ENCODE data around the gene TMEM109.

TMEM109 gene

DNA sequence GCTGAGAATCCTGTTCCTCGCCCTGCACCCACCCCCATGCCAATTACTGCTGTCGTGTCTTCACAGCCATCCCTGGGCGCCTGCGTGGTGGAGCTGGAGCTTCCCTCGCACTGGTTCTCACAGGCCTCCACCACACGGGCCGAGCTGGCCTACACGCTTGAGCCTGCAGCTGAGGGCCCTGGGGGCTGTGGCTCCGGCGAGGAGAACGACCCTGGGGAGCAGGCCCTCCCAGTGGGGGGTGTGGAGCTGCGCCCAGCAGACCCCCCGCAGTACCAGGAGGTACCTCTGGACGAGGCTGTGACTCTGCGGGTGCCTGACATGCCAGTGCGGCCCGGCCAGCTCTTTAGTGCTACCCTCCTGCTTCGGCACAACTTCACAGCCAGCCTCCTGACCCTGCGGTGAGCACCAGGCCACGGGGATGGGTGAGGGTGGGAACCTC is 14.6 kb downstream of the TMEM109 start:
- no peak for DNase-seq

DNA sequence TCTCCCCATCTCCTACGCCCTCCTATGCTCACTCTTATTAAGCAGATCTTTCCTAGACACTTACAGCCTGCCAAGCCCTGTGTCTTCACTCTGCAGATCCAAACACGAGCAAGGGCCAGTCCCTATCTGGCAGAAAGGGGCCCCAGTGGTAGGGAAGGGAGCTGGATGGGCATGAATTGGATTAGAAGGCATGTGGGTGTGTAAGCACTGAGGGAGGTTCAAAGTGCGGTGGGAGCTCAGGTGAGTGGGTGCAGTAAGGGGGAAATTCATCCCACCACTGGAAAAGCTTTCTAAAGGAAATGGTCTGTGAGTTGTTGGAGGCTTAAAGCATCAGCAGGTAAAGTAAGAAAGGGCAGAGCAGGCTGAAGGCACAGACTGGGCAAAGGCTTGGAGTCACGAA is 15.8 kb downstream of the TMEM109 start:
- DNase-seq = no peak

DNA sequence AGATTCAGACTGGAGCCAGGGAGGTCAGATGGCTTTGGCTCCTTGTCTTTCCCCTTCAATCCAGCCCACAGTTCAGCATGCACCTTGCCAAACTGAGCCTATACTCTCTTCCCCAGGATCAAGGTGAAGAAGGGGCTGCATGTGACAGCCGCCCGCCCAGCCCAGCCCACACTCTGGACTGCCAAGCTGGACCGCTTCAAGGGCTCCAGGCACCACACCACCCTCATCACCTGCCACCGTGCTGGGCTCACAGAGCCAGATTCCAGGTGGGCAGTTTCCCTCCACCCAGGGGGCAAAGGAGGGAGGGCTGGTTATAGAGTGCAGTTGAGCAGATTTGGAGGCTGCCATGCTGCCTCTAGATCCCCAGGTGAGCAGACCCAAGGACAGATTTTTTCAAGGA is 16.4 kb downstream of the TMEM109 start:
- DNase-seq = no peak

DNA sequence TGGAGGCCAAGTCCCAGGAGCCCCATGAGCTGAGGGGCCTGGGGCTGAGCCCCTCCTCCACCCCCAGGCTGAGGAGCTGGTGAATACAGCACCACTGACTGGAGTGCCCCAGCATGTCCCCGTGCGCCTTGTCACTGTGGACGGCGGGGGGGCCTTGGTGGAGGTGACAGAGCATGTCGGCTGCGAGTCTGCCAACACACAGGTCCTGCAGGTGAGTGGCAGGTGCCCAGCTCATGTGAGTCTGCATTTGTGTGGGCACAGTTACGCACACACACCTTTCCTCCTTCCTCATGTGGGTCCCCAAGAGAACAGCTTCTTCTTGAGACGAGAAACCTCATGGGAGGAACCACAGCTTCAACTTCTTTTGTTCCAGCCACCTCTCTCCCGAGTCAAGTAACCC is 18.0 kb downstream of the TMEM109 start:
- no peak for DNase-seq

DNA sequence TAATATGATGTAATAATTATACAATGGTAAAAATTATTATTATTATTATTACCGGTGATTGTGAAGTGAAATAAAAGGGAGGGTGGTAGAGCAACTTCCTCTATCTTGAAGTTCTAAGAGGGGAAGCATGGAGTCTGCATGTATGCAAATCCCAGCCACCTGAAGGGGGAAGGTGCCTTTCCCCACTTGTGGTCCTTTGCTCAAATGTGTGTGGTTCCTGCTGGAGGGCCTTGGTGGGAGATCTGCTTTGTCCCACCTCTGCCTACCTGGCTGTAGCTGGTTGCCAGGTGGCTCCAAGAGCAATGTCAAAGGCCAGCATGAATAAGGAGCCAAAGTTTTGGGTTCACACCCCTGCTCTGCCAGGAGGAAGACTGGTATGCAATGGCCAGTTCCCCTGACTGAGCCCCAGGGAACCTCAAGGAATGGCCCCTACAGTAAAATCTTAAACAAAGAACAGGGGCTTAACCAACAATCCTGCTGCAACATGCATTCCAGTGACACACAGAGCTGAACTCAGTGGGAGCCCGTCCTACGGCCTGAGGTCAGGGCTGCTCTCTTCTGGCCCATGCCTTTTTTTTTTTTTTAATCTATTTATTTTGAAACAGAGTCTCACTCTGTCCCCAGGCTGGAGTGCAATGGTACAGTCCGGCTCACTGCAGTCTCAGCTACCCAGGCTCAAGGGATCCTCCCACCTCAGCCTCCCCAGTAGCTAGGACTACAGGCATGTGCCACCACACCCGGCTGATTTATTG is 18.8 kb downstream of the TMEM109 start:
- no peak for DNase-seq

DNA sequence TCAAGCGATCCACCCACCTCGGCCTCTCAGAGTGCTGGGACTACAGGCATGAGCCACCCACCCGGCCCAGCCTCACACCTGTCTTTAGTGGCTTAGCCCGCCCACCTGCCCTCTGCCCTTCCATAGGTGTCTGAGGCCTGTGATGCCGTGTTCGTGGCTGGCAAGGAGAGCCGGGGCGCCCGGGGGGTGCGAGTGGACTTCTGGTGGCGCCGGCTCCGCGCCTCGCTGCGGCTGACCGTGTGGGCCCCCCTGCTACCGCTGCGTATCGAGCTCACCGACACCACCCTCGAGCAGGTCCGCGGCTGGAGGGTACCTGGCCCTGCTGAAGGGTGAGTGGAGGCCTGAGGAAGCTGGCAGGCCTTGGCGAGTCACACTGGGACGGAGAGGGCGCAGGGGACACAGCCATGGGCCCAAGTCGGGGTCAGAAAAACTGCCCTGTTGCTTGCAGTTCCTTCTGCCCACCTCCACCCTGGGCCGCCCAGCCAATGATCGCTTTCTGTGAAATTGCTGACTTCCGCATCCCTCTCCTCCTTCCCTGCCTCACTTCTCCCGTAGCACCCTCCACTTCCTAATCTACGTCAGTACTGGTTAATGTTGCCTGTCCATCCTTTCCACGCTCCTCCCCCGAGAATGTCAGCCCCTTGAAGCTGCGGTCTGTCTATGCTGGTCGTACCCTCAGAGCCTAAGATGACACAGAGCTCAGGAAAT is 19.6 kb downstream of the TMEM109 start:
- no peak for DNase-seq

DNA sequence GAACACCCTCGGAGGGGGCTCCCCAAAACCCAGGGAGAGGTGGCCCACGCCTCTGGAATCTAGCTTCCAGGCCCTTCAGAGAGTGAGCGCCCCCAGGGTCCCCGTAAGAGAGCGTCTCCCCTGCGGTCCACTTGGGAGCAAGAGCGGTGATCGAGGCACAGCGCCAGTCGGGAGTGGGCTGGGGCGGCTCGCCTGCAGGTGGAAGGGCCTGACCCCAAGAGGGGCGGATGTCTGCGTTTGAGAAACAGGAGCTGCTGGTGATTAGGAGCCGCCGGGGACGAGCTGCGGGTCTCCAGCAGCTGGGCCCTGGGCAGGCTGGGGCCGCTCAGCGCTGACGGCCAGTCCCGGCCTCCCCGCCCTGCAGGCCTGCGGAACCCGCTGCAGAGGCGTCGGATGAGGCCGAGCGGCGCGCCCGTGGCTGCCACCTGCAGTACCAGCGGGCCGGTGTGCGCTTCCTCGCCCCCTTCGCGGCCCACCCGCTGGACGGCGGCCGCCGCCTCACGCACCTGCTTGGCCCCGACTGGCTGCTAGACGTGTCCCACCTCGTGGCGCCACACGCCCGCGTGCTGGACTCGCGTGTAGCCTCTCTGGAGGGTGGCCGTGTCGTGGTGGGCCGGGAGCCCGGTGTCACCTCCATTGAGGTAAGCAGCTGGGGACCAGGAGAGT is 20.3 kb downstream of the TMEM109 start:
- DNase-seq = no peak

DNA sequence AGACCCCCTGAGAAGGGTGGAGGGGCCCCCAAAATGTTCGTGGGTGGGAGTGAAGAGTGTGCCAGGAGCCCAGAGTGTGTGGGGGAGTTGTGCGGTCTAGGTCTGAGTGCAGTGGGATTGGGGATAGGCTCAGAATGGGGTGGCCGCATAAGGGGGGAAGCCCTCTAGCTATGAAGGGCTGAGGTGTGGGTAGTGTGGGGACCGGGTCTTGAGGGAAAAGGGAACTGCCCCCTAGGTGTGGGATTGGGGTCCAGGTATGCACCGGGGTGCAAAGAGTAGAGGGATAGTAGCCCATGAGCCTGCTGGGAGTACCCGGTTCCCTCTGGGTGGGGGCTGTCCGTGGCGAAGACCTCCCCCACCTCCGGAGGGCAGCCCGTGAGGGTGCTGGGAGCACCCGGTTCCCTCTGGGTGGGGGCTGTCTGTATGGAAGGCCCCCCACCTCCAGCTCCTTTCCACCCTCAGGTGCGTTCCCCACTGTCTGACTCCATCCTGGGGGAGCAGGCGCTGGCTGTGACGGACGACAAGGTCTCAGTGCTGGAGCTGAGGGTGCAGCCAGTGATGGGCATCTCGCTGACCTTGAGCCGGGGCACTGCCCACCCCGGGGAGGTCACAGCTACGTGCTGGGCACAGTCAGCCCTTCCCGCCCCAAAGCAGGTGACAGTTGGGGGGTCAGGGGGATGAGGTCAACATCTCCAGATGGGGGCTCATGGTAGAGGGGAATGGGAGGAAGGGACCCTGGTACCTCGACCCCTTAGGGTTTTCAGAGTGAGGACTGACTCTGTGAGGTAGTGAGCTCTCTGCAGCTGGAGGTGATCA is 21.0 kb downstream of the TMEM109 start:
- DNase-seq = no peak

DNA sequence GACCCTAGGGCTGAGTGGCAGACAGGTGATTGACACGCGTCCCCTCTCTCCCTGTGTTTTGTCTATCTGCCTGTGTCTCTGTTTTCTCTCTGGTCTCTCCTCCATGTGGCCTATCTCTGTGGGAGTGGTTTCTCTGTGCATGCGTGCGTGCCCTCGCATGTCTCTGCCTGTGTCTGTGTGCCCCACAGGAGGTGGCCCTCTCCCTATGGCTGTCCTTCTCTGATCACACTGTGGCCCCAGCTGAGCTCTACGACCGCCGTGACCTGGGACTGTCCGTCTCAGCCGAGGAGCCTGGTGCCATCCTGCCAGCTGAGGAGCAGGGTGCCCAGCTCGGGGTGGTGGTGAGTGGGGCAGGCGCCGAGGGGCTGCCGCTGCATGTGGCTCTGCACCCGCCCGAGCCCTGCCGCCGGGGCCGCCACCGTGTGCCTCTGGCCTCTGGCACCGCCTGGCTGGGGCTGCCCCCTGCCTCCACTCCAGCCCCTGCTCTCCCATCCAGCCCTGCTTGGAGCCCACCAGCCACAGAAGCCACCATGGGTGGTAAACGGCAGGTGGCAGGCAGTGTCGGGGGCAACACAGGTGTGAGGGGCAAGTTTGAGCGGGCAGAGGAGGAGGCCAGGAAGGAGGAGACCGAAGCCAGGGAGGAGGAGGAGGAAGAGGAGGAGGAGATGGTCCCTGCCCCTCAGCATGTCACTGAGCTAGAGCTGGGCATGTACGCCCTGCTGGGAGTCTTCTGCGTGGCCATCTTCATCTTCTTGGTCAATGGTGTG is 21.9 kb downstream of the TMEM109 start:
- no peak for DNase-seq

DNA sequence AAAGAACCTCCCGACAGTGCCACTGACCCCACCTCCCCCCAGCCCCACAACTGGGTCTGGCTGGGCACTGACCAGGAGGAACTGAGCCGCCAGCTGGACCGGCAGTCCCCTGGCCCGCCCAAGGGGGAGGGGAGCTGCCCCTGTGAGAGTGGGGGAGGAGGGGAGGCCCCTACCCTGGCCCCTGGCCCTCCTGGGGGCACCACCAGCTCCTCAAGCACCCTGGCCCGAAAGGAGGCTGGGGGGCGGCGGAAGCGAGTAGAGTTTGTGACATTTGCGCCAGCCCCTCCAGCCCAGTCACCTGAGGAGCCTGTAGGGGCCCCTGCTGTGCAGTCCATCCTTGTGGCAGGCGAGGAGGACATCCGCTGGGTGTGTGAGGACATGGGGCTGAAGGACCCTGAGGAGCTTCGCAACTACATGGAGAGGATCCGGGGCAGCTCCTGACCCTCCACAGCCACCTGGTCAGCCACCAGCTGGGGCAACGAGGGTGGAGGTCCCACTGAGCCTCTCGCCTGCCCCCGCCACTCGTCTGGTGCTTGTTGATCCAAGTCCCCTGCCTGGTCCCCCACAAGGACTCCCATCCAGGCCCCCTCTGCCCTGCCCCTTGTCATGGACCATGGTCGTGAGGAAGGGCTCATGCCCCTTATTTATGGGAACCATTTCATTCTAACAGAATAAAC is 22.6 kb downstream of the TMEM109 start:
- DNase-seq = no peak

DNA sequence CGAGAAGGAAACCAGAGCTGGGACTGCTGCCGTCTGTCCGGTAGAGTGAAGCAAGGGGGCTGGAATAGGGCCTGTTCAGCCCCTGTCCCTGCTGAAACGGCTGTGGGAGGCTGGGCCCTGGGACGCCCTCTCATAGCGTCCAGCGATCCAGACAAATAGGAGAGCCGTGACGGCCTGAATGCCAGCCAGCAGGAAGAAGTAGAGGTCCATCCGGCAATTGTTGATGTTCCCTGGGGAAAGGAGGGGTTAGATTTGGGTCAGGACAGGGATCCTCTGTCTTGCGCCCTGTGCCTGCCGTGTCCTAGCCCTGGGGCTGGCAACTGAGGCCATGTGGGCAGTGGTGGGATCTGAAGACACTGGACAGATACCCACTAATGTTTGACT is 23.2 kb downstream of the TMEM109 start:
- DNase-seq = no peak

DNA sequence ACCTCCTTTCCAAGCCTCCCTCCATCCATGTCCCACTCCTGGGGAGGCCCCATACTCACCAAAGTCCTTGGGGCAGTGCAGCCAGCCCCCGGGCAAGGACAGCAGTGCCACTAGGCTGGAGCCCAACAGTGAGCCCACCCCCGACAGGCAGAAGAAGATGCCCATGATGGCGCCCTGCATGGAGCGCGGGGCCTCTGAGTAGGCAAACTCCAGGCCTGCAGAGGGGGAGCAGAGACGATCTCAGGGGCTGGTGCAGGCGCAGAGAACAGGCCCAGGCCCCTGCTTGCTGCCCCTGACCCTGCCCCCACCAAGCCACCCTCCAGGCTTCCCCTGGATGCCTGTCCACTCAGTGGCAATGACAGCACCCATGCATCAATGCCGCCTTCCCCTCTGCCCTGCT is 23.9 kb downstream of the TMEM109 start:
- DNase-seq = no peak

DNA sequence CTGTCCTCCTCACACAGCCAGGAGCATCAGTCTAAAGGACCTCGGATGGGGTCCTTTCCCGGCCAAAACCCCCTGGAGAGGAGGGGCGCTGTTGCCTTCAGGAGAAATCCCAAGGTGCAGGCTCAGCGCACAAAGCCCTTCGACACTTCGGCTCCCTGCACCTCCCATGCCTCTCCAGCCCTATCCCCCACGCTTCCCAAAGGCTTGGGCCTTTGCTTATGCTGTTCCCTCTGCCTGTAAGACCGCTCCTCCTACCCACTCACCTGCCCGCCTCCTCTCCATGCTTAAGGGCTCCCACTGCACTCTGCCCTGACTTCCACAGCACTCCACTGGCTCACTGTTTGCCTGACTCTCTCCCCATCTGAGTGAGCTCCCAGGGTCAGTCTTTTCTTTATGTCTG is 24.5 kb downstream of the TMEM109 start:
- no peak for DNase-seq

DNA sequence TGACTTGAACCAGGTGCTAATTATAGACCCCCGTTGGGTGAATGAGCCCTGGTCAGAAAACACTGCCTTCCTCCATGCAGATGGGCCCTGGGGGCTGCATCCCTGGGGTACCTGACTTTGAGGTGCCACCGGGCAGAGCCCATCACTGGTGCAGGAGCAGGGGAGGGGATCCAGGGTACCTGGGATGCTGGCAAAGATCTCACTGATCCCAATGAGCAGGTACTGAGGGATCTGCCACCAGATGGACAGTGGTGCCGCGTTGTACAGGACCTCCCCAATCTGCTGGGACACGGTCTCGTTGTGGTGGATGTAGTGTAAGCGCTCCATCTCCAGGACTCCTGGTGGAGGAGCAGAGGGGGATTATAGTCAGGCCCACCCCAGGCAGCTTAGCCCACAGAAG is 25.3 kb downstream of the TMEM109 start:
- DNase-seq = no peak

DNA sequence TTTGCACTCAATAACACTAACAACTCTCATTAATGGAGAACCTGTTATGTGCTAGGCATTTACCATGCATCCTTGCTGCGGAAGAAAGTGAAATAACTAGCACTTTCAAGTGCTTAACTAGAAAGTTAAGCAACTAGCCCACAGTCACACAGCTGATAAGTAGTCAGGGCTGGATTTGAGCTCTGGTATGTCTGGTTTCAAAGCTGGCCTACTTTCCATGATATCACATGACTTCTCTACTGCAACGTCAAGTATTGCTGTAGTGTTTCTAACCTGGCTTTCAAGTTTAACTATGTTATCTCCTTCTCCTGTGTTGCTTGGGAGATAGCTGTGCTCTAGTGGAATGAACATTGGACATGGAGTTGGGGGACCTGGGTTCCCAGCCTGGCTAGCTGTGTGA is 25.9 kb downstream of the TMEM109 start:
- DNase-seq = no peak

DNA sequence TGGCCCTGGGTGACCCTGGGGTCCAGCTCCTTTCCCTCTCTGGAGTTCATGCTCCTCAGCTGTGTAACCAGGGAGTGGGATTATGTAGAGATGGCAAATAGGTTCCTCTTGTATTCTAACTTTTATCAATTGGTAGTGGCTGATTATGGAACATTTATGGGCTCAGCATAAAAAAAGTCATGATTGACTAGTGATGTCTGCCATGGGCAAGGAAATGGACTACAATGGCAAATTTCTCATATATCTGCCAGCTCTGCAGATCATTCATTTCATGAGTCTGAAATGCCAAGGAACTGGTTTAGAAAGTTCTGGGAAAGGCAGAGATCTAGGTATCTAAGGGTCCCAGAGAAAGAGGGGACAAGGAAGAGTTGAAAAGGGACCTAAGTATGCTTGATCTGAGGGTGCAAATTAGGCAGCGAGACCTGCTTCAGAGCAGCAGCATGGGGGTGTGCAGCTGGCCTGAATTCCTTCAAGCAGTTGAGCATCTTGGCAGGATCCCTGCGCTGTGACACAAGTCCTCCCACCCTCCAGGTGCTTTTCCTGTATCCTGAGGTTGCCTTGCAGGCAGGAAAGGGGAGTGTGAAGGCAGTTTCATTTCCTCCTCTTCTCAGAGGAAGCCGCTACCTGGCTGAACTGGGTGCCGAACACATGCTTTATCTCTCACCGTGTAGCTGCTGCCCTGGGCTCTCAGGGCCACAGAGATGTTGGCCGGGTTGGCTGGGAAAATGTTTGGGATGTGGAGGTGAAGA is 27.6 kb downstream of the TMEM109 start:
- no peak for DNase-seq

DNA sequence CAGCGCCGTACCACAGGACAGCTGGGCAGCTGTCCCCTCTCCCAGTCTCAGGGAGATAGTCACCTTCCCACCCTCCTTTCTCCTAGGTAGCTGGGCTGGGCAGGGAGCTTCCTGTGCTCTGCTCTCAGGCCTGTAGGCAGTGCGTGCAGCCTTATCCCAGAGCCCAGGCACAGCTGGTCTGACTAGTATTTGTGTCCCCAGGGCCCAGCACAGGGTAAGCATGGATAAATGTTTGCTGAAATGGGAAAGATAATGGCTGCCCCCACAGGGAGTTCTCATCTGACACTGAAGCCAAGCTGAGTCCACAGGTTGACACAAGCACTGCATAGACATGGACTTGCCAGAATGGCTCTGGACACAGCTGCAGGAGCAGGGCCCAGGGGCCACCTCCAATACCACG is 28.3 kb downstream of the TMEM109 start:
- no peak for DNase-seq

DNA sequence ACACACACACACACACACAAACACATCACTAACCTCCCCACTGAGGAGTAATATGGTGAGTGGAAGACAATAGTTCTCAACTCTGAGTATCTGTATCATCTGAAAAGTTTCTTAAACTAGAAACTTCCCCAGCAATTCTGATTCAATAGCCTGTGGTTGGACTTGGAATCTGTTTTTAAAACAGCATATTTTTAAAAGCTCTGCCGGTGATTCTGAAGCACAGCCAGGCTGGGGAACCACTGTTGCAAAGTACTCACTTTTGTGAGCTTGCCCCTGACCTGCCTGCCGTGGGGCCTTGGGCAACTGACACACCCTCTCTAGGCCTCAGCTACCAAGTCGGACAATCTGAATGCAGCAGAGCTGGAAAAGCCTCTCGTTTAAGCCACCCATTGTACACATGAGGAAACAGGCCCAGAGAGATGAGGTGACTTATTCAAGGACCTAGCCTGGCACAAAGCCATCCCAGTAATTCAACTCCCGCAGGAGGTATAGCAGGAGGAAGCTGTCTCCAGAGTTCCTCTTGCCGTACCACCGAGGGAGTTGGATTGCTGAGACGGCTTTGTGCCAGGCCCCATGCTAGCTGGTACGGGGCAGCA is 29.1 kb downstream of the TMEM109 start:
- no peak for DNase-seq

DNA sequence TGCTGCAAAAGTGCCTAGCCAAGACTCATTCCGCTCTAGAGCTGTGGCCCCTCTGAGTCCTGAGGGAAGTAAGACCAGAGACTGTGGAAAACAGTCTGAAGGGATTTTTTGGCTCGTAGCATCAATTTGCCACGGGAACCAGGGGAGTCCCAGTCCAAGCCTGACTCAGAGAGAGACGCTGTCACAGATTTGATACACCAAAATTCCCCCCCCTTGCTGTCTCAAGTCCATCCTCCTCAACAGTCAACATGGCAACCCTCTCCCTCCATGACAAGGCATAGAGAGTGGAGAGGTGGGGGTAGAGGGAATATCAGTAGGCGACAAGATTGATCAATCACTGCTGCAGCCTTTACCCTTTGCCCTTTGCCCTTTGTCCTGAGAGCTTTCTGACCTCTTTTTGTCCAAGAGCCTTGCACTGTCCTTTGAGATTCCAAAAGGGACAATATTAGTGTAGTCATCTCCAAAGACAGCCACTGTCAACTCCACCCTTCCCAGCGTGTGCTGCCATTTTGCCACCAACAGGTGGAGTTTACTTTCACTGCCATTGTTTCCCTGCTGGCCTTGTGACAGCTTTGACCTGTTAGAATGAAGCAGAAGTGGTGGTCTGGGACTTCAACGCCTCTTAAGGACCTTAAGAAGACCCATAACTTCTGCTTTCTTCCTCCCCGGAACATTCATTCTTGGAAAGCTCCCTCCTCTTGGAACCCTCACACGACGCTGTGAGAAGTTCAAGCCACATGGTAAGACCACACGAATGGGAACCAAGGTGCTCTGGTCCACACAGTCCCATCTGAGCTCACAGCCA is 30.7 kb downstream of the TMEM109 start:
- no peak for DNase-seq

DNA sequence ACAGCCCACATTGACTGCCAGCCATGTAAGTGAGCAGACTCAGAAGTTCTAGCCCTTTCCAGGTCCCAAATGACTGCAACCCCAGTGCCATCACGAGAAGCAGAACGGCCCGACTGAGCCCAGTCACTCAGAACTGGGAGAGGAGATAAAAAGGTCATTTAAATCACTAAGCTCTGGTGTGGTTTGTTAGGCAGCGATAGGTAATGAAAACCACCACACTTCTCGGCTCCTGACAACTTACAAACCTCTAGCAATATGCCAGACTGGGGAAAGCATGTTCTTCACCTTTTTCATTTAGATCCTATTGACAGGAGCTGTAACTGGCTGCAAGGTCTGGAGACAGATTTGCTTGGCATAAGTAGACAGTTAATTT is 31.3 kb downstream of the TMEM109 start:
- DNase-seq = no peak

Data from NCI-H1048 (cell line).